ENCODE data around the gene ZNF784.
A peak's percentile ranks its signal among the peaks of the same experiment; 100 is the strongest.

Gene ZNF784

DNA sequence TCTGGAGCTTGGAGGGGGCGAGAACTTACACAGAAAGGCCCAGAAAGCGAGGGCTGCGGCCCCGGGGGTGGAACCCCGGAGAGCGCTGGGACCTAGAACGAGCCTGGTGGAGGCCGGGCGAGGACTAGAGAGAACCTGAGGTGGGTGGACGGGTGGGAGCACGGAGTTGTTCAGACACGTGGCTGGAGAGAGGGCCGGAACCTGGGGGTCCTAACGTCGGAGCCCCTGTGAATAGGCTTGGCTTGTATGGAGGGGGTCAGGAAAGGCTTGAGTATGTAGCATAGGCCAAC, 19.5 kb upstream of the ZNF784 start:
- DNase-seq (ENCODE audit: low spot score) (no peak), ATAC-seq (ENCODE audit: low read depth) (no peak)
- TF ChIP-seq, protein P1, sequence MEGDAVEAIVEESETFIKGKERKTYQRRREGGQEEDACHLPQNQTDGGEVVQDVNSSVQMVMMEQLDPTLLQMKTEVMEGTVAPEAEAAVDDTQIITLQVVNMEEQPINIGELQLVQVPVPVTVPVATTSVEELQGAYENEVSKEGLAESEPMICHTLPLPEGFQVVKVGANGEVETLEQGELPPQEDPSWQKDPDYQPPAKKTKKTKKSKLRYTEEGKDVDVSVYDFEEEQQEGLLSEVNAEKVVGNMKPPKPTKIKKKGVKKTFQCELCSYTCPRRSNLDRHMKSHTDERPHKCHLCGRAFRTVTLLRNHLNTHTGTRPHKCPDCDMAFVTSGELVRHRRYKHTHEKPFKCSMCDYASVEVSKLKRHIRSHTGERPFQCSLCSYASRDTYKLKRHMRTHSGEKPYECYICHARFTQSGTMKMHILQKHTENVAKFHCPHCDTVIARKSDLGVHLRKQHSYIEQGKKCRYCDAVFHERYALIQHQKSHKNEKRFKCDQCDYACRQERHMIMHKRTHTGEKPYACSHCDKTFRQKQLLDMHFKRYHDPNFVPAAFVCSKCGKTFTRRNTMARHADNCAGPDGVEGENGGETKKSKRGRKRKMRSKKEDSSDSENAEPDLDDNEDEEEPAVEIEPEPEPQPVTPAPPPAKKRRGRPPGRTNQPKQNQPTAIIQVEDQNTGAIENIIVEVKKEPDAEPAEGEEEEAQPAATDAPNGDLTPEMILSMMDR (IDR thresholded peaks at IDR 0.05; ENCODE audit: poor library complexity, severe bottlenecking) = no peak
- H3K27me3 ChIP-seq (ENCODE audit: insufficient read depth, poor library complexity, severe bottlenecking) = no peaks in the 10 kb centered on the region
- peak overlapping the region; percentile 47 for H3K4me3 ChIP-seq (ENCODE audit: severe bottlenecking)
- no peaks in the 10 kb centered on the region for H3K4me1 ChIP-seq (ENCODE audit: insufficient read depth, poor library complexity, severe bottlenecking)
- no peaks in the 10 kb centered on the region for H3K9me3 ChIP-seq (ENCODE audit: severe bottlenecking)
- H3K27ac ChIP-seq (ENCODE audit: poor library complexity, severe bottlenecking) = peak overlapping the region; percentile 89
- H3K36me3 ChIP-seq (ENCODE audit: low read depth) = peaks cover 17% of the 10 kb centered on the region

DNA sequence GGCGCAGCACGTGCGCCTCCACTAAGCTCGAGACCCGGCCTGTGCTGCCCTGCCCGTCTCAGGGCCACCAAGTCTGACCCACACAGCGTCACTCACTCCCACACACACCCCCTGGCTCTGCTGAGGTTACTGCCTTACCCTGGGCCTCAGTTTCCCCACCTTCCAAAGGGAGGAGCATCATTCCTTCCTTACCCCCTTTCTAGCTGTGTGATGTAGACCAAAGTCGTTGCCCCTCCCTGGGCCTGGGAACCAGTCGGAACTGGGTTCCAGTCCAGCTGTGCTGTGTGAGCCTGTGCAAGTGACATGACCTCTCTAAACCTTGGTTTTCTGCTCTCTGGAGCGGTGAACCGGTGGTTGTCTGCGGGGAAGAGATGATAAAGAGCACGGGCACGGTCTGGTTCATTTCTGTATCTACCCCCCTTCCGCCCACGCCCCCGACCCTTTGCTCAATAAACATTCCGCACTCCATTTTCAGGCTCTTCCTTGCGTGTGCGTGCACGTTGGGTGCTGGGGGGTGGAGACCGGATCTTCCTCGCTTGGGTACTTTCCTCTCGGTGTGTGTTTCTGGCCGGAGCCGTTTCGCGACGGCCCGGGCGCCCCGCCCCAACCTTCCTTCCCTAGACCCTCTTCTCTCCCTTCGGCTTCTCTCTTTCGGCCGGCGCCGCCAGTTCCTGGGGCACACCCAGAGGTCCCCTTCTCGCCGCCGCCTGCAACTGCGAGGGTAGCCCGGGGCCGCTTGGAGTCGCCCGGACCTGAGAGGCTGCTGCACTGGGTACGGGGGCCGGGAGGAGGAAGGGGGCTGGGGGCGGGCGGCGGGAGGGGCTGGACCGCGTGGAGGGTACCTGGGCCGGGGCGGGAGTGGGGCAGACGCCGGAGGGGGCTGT, 18.9 kb upstream of the ZNF784 start, which contains the start of gene ZNF581:
Gene ZNF581, plus strand, starts transcription at position 647 of the 884 bp plus-strand sequence. CDS start 923 bp downstream, outside the sequence.
- no peak for DNase-seq (ENCODE audit: low spot score)
- H3K36me3 ChIP-seq (ENCODE audit: low read depth) = peaks cover 21% of the 10 kb centered on the region
- peak within 1 kb of the TSS; percentile 89 for H3K27ac ChIP-seq (ENCODE audit: poor library complexity, severe bottlenecking)
- TF ChIP-seq, protein P1 (IDR thresholded peaks at IDR 0.05; ENCODE audit: poor library complexity, severe bottlenecking) = no peak
- H3K4me3 ChIP-seq (ENCODE audit: severe bottlenecking) = peak within 1 kb of the TSS; percentile 47
- H3K27me3 ChIP-seq (ENCODE audit: insufficient read depth, poor library complexity, severe bottlenecking) = no peaks in the 10 kb centered on the region
- ATAC-seq (ENCODE audit: low read depth) = peak; percentile 47
- no peaks in the 10 kb centered on the region for H3K4me1 ChIP-seq (ENCODE audit: insufficient read depth, poor library complexity, severe bottlenecking)
- no peaks in the 10 kb centered on the region for H3K9me3 ChIP-seq (ENCODE audit: severe bottlenecking)

DNA sequence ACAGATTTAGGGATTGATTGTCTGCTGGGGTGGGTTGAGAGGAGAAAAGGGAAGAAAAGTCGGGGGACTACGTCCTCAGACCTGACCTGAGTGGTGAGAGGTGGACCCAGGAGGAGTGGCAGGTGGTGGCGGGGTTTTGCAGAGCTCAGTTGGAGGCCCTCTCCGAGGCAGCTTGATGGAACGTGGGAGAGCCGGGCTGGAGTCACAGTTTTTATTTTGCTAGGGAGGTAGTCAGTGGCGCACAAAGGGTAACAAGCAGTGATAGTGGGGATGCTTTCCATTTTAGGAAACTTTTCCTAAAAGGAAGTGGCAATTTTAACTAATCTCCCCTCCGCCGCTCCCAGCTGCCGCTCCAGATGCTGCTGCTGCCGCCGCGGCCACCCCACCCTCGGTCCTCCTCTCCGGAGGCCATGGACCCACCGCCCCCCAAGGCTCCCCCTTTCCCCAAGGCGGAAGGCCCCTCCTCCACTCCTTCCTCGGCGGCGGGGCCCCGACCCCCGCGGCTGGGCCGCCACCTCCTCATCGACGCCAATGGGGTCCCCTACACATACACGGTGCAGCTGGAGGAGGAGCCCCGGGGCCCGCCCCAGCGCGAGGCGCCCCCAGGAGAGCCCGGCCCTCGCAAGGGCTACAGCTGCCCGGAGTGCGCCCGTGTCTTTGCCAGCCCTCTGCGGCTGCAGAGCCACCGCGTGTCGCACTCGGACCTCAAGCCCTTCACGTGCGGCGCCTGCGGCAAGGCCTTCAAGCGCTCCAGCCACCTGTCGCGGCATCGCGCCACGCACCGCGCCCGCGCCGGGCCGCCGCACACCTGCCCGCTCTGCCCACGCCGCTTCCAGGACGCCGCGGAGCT, 18.0 kb upstream of the ZNF784 start:
- Histone ChIP-seq H3K4me1 (ENCODE audit: insufficient read depth, poor library complexity, severe bottlenecking) (no peaks in the 10 kb centered on the region), H3K4me3 (ENCODE audit: severe bottlenecking) (peak overlapping the region; percentile 47), H3K36me3 (ENCODE audit: low read depth) (peaks cover 21% of the 10 kb centered on the region), H3K27ac (ENCODE audit: poor library complexity, severe bottlenecking) (peak overlapping the region; percentile 89), H3K9me3 (ENCODE audit: severe bottlenecking) (no peaks in the 10 kb centered on the region), H3K27me3 (ENCODE audit: insufficient read depth, poor library complexity, severe bottlenecking) (no peaks in the 10 kb centered on the region)
- ATAC-seq (ENCODE audit: low read depth) (peak; percentile 8; the same call in 1 of the 3 replicates), DNase-seq (ENCODE audit: low spot score) (no peak)
- TF ChIP-seq, protein P1 (IDR thresholded peaks at IDR 0.05; ENCODE audit: poor library complexity, severe bottlenecking) = no peak

DNA sequence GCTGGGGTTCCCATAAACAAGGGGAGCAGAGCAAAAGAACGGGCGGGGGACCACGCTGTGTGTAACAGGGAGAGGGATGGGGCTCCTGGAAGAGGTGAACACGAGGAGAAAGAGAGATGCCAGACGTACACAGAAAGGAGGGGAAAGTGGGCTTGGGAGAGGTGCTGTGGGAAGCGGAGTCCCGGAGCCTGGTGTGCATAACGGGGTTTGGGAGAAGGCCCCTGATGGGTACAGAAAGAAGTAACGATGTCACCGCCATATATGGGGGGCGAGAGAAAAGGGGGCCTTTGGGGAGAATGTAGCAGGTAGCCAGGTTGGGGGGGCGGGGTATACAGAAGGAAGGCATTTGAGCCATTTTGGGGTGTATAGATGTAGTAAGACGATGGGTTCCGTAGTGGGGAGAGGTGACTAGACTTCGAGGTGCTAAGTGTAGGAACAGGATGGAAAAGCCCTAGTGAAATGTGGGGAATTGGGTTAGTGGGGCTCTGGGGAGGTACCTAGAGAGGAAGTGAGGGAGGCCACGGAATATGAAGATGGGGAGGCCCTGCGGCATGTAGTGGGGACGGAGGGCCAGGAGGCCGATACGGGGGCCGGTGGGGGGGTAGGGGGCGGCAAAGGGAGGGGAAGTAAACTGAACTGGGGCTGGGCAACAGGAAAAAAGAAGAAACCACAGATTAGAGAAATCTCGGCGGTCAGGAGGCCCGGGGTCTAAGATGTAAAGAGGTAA, 17.2 kb upstream of the ZNF784 start:
- H3K36me3 ChIP-seq (ENCODE audit: low read depth) = peaks cover 17% of the 10 kb centered on the region
- H3K9me3 ChIP-seq (ENCODE audit: severe bottlenecking) = no peaks in the 10 kb centered on the region
- H3K4me3 ChIP-seq (ENCODE audit: severe bottlenecking) = peak overlapping the region; percentile 47
- H3K27me3 ChIP-seq (ENCODE audit: insufficient read depth, poor library complexity, severe bottlenecking) = no peaks in the 10 kb centered on the region
- ATAC-seq (ENCODE audit: low read depth) (peak; percentile 19), DNase-seq (ENCODE audit: low spot score) (no peak)
- peak overlapping the region; percentile 89 for H3K27ac ChIP-seq (ENCODE audit: poor library complexity, severe bottlenecking)
- no peaks in the 10 kb centered on the region for H3K4me1 ChIP-seq (ENCODE audit: insufficient read depth, poor library complexity, severe bottlenecking)
- TF ChIP-seq, protein P1 (IDR thresholded peaks at IDR 0.05; ENCODE audit: poor library complexity, severe bottlenecking) = no peak

All from RWPE2 (cell line).